Gastroesophageal sphincter (tissue), 3 donors: ENCODE measurements around the gene AHDC1.

Experiments
- CTCF ChIP-seq, 4 experiments: fragments of 200-600 bp in 2 of 4; fragments of 450-650 bp in 2 of 4; sonication (generic) in 1 of 4; IDR thresholded peaks; one replicate each; pipeline ENCODE4 v1.5.1; 2017 to 2019; ENCODE audit warnings: antibody characterized with exemption in 4 of 4, mild to moderate bottlenecking in 2 of 4, moderate library complexity in 2 of 4
- POLR2A ChIP-seq, 2 donors: fragments of 450-650 bp; IDR thresholded peaks; one replicate each; pipeline ENCODE4 v1.6.1; 2017; ENCODE audit warnings: antibody characterized with exemption in 2 of 2, mild to moderate bottlenecking in 2 of 2, moderate library complexity in 1 of 2
- POLR2AphosphoS5 ChIP-seq: sonication (generic); formaldehyde crosslinking; IDR thresholded peaks from one replicate; pipeline ENCODE4 v1.6.1; 2017; ENCODE audit warnings: antibody characterized with exemption

DNA sequence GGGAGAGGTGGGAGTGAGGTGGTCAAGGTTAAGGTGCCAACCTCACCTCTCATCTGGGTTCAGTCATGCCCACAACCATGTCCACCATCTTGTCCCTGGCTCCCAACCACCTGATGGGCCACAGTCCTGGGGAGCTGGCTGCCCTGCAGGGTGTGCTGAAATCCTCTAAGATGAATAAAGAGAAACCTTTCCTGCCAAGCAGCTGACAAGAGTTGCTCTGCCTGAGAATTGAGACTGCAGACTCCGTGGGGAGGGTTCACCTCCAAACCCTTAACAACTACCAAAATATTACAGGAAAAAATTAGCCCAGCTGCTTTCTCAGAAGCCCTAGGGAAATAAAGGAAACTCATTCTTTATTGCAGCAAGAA lies 46.2 kb upstream of the AHDC1 start:
- TF ChIP-seq CTCF (IDR thresholded peaks at IDR 0.05) (no peak), POLR2A (IDR thresholded peaks at IDR 0.05) (no peak), POLR2AphosphoS5 (no peak)
